Heart left ventricle (tissue), 13 donors: Measurements from ENCODE around the gene SDR39U1.

Experiments
- CTCF ChIP-seq, 12 donors: fragments of 200-600 bp; sonication (generic) in 4 of 12; IDR thresholded peaks; one replicate each; pipeline versions ENCODE4 v1.5.0 to v1.8.0; 2018 to 2022; ENCODE audit warnings: antibody characterized with exemption in 12 of 12, mild to moderate bottlenecking in 5 of 12
- POLR2A ChIP-seq, 2 donors: fragments of 450-650 bp; IDR thresholded peaks; one replicate each; pipeline ENCODE4 v1.6.1; 2017; ENCODE audit warnings: antibody characterized with exemption in 2 of 2, mild to moderate bottlenecking in 2 of 2, moderate library complexity in 2 of 2
- donor health status: ischemic (EF 13 %, LVEDD 7.1; RV severe dilation, severe dysfunction).
- donor health status: DM: no; HTN: yes; CAD: no.
- donor health status: DM: no; HTN: no; CAD: no.
- donor health status: ischemic (EF 25% LVEDD 6.9; RV normal size, moderate dysfunction).
- donor health status: ischemic (EF 25% LVEDD 5.7; RV mildly dilated, moderate dysfunction).
- donor health status: ischemic (EF 35%, LVEDD 5.7; RV mildly dilated, moderate dysfunction).
- donor health status: nonischemic (EF 11% LVEDD 7.7; RV severe dilation, severe dysfunction).
- donor health status: DM: yes; HTN: yes; CAD: no.
- donor health status: PGD.
- donor health status: ischemic (EF 29% LVEDD 5.4; RV normal size, mild dysfunction).
- donor health status: nonischemic (EF 23%, LVEDD 6.1; RV moderate dilation, normal function).

- TF ChIP-seq CTCF (IDR thresholded peaks at IDR 0.05), result no peak
- TF ChIP-seq POLR2A (IDR thresholded peaks at IDR 0.05), result no peak
Observed at GRCh38 chr14:24403294-24403998, 39.1 kb downstream of the SDR39U1 start.
